HL-60/S4 treated with phorbol 12-myristate 13-acetate at 8.2 ng/mL for 4 days and 3 days (cell line): Measurements from ENCODE around the gene SNU13.
"Not testable (repeated sequence)": the region's sequence is repeated elsewhere in the genome, so short reads cannot be mapped to it uniquely, and the experiment has no call there.

Experiments used
- in situ Hi-C: fragments of 300-500 bp; cut with MboI; formaldehyde crosslinking; loops from 2 replicates; pipeline ENCODE4 v1.15.0; 2022; ENCODE audit warnings: low sequenced_read_pairs

SNU13 gene

DNA sequence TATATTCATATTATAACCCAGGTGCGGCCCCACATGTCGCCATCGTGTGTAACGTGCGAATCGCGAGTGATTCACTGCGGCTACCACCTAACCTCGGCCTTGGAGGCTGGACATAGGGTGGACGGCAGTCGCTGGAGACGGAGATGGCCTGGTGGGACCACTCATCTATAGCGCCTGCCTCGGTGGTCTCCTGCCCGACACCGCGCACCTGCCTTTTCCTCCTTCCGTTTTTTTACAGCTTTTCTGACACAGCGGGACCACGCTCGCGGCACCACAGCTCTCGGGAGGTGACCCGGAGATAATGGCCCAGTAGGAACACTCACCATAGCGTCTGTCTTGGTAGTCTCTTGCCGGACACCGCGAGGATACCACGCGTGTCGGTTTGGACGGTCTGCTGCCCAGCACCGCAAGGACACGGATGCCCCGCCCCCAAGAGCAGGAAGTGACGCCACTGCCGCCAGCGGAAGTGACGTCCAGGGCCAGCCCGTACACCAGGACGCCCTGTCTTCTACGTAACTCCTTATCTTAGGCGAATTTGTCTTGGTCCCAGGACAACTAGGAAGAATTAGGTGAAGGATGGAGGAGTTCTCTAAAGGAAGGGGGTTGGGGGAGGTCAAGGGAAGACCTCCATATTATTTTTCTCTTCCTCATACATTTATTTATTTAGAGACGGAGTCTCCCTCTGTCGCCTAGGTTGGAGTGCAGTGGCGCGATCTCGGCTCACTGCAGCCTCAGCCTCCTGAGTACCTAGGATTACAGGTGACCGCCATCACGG lies 6.4 kb downstream of the SNU13 start:
- in situ Hi-C loops = no loop called here

DNA sequence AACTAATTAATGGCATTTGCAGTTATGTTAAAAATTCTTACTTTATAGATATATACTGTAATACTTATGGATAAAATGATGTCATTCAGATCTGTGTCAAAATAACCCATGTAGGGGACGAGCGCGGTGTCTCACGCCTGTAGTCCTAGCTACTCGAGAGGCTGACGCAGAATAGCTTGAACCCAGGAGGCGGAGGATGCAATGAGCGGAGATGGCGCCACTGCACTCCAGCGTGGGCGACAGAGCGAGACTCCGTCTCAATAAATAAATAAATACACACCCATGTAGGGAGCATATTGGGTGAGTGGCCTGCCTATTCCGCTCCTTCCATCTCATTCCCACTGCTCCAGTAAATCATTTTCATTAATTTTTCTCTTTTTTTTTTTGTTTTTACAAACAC lies 7.1 kb downstream of the SNU13 start:
- in situ Hi-C loops = no loop called here

DNA sequence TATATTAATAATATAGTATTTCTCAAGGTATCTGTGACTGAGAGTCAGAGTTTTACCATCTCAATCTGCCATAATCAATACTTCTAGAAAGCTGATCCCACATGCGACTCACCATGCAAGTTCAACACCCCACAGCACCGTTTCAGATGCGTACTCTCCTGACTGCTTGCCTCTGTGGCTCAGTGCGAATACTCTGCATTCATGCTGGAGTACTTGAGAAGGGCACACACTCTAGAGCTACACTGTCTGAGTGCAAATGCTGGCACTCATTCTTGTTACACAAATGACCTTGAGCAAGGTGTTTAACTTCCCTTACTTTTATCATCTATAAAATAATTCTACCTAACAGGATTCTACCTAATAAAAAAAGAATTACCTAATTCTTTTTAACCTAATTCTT lies 12.5 kb downstream of the SNU13 start:
- in situ Hi-C loops = no loop called here

DNA sequence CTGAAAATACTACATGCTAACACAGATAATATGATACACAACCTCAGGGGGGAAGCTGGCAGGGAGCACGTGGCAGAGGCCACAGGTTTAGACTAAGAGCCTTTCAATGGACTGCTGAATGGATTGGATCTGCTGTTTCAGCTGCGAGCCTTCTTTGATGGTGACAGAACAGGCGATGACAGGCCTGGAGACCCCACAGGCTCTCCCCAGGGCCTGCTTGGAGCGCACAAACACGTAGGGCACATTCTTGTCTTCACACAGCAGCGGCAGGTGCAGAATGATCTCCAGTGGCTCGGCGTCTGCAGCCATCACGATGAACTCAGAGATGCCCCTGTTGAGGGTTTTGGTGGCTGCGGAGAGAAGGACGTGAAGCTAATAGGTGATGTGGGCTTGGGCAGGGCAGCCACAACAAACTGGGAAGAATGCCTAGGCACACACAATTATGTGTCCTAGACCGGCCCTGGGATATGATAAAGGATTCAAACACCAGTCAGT lies 13.8 kb downstream of the SNU13 start:
- in situ Hi-C loops = no loop called here

DNA sequence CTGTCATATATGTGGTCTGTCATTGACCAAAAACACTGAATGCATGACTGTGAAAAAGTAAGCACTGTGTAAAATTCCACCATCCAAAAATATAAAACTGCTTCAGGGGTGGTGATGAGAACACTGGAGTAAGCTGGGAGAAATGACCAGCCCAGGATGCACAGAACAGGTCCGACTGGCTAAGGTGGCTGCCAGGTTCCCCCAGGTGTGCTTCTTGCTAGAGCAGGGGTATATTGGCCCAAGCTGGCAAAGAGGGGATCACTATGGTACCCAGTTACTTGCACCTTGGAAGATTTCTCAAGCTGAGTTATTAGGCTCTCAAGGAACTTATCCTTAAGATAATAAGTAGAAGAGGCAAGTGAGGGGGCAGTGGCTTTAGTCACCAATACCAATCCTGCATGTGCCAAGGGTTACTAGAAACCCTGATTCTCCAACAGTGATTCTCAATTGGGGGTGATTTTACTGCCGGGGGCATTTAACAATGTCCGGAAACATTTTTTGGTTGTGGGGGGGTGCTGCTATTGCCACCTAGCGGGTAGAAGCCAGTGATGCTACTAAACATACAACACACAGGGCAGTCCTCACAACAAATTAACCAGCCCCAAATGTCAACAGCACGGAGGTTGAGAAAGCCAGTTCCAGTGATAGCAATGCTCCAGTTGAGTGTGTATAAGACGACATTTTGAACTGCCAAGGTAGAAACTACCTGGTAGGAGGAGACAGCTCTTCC lies 15.7 kb downstream of the SNU13 start:
- in situ Hi-C loops = no loop called here

DNA sequence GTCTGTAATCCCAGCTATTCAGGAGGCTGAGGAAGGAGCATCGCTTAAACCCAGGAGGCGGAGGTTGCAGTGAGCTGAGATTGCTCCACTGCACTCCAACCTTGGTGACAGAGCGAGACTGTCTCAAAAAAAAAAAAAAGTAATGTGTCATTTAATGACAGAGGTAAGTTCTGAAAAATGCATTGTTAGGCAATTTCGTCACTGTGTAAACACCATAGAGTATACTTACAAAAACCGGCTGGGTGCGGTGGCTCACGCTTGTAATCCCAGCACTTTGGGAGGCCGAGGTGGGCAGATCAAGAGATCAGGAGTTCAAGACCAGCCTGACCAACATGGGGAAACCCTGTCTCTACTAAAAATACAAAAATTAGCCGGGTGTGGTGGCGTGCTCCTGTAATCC lies 16.6 kb downstream of the SNU13 start:
- in situ Hi-C loops = not testable (repeated sequence)

DNA sequence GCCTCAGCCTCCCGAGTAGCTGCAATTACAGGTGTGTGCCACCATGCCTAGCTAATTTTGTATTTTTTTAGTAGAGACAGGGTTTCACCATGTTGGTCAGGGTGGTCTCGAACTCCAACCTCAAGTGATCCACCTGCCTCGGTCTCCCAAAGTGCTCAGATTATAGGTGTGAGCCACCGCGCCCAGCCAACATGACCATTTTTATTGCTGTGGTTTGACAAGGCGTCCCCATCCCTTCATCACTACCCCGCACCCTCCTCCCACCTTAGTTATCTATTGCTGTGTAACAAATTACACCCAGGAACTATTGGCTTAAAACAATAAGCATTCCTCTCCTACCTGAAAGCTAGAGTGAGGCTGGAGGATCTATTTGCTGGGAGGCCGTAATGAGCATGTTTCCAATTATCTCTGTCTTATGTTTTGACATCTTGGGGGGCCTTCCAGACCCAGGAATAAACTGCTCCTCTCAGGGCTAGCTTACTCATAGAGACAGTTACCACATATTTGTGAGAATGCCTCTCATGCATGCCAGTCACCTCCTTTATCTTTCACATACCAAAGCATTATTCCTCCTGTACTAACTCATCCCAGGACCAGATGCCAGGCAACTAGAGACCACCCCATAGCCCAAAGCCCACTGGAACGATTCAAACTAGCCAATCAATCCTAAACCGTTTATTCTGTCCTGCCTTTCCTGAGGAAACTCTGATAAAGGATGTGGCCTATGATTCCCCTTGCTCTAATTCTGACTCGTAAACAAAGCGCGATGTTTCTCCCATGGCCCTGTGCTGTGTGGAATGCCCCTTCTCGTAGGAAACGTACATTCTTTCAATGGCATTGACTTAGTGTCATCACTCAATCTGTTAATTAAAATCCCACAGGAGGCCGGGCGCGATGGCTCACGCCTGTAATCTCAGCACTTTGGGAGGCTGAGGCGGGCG lies 19.4 kb downstream of the SNU13 start:
- in situ Hi-C loops = no loop called here

DNA sequence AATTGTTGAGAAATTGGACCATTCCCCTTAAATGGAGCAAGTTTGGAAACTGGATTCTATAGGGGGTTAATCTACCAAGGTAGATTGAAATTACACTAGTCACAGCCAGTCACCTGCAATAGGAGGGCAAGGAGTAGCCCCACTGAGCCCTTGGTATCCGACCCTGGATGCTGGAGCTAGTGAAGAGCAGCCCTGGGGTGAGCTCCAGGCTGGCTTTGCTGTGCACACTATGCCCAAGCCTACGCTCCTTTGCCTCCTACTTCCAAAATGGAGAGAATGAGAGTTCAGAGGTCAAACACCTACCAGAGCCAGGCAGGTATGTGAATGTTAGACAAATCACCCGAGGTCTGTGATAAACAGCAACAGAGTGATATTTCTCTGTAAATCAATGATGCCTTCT lies 23.7 kb downstream of the SNU13 start:
- in situ Hi-C loops = no loop called here

DNA sequence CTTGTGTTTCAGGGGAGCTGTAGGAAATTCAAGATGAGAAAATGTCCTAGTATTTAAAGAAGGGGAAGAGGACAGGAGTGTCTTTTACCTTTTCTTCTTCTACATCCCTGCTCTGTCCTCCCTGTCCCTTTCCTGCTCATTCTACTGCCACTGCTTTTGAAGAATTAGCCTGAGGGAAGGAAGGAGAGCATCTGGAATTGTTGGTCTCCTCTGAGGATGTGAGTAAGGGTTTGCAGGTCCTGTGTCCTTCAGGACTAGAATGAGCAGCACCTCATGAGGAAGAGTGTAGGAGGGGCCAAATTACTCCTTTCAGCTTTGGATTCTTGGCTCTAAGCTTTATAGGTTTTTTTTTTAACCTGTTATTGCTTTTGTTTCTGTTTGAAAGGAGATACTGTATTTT lies 24.2 kb downstream of the SNU13 start:
- in situ Hi-C loops = no loop called here

DNA sequence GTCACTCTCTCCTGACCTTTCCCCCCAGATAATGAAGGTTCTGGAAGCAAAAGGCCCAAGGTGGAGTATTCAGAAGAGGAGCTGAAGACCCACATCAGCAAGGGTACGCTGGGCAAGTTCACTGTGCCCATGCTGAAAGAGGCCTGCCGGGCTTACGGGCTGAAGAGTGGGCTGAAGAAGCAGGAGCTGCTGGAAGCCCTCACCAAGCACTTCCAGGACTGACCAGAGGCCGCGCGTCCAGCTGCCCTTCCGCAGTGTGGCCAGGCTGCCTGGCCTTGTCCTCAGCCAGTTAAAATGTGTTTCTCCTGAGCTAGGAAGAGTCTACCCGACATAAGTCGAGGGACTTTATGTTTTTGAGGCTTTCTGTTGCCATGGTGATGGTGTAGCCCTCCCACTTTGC lies 25.1 kb downstream of the SNU13 start:
- in situ Hi-C loops = not testable (repeated sequence)

DNA sequence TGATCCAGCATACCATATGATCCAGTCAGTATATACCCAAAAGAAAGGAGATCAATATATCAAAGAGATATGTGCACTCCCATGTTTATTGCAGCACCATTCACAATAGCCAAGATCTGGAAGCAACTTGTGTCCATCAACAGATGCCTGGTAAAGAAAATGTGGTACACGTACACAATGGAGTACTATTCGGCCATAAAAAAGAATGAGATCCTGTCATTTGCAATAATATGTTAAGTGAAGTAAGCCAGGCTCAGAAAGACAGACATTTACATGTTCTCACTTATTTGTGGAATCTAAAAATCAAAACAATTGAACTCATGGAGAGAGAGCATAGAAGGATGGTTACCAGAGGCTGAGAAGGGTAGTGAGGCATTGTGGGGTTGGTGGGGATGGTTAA lies 27.0 kb downstream of the SNU13 start:
- in situ Hi-C loops = no loop called here

DNA sequence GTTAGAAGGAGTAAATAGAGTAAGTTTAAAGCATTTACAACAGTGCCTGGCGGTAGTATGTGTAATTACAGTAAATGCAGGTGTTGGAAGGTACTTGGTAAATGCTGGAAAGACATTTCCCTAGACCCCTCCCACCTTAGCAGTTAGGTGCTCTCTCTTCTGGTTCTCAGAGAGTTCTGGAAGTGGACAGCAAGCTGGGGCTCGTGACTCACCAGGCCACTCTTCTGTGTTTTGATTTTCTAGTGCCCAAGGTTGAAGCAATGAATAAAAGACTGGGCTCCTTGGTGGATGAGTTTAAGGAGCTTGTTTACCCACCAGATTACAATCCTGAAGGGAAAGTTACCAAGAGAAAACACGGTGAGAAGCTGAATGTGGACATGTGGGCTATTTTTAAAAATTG lies 27.6 kb downstream of the SNU13 start:
- in situ Hi-C loops = no loop called here

DNA sequence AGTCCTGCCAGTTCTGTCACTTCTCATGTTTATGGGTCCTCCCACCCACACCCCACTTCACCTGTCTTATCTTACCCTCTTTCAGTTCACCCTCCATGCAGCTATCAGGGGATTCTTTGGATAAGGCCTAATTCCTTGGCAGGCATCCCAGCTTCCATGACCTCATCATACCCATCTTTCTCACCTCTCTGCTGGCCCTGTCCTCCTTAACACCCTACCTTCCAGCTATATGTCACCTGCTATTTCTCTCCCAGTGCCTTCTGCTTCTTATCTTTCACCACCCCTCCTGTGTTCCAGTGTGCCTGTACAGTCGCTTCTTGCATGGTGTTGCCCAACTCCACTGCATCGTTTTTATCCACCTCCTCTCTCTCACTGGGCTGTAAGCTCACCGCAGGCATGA lies 28.3 kb downstream of the SNU13 start:
- in situ Hi-C loops = no loop called here

DNA sequence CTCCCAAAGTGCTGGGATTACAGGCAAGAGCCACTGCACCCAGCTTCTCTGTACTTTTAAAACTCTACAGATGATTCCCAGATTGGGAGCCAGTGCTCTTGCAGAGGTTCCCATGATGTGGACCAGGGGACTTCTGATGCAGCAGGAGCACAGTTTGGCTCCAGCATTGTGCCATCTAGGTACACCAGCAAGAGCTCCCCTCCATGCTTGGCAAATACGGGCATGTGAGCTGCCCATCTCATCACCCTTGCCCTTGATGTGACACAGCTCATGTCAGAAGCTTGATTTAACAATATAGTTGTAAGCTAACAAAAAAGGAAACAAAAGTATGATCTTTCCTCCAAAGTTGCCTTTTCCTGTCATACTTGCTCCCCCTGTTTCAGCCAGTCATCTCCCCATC lies 28.7 kb downstream of the SNU13 start:
- in situ Hi-C loops = no loop called here

DNA sequence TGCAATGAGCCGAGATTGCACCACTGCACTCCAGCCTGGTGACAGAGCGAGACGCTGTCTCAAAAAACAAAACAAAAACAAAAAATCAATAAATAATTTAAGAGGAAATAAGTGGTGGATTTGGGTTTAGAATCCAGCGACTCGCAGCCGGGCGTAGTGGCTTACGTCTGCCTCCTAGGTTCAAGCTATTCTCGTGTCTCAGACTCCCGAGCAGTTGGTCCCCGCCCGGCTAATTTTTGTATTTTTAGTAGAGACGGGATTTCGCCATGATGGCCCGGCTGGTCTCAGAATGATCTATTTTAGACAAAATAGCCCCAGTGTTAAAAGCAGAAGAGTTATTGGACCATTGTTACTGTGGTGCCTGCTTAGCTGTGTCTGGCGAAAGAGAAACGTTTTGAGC lies 29.8 kb downstream of the SNU13 start:
- in situ Hi-C loops = no loop called here

DNA sequence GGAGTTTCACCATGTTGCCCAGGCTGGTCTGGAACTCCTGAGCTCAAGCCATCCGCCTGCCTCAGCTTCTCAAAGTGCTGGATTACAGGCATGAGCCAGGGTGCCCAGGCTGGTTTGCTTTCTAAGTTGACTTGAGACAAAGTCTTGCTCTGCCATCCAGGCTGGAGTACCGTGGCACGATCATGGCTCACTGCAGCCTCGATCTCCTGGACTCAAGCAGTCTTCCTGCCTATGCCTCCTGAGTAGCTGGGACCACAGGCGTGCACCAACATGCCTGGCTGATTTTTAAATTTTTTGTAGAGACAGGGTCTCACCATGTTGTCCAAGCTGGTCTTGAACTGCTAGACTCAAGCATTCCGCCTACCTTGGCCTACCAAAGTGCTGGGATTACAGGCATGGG lies 31.0 kb downstream of the SNU13 start:
- in situ Hi-C loops = no loop called here

DNA sequence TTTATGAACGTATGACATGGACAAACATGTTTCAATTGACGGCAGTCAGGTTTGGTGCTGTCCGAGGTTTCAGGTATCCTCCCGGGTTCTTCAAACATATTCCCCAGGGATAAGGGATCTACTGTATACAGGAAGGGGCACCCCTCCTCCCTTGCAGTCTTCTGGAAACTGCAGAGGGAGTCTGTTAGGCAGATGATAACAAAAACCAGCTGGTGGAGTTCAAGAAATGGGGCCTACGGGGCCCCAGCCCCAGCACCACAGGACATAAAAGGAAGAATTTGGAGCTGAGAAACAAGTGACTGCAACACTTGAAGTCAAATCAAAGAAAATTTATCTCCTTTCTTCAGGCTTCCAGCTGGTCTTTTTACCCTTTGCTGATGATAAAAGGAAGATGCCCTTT lies 32.1 kb downstream of the SNU13 start:
- in situ Hi-C loops = no loop called here

DNA sequence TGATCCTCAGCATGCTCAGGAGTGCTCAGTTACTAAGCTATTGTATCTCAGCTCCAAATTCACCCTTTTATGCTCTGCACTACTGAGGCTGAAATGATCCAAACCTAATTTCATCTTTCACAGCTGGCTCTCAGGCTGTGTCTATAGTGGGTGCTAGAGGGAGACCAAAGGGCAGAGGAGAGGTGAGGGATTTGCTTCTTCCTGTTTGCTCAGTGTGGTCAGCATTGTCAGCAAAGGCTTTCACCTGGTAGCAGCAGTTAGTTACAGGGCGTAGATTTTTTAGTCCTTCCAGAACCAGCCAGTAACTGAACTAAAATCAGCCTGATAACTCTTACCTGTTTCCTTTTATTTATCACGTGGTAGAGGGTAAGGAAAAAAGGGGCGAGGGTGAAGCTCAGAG lies 34.3 kb downstream of the SNU13 start:
- in situ Hi-C loops = no loop called here

DNA sequence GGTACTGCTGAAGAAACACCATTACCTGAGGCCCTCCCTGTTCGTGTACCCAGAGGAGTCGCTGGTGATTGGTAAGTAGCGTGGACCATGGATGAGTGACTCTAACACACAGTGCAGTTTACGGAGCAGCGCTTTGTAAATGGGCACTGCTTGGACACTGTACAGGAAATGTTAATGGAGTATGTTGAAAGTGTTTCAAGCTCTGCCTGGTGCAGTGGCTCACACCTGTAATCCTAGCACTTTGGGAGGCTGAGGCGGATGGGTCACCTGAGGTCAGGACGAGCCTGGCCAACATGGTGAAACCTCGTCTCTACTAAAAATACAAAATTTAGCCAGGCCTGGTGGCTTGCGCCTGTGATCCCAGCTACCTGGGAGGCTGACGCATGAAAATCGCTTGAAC lies 37.8 kb downstream of the SNU13 start:
- in situ Hi-C loops = no loop called here

DNA sequence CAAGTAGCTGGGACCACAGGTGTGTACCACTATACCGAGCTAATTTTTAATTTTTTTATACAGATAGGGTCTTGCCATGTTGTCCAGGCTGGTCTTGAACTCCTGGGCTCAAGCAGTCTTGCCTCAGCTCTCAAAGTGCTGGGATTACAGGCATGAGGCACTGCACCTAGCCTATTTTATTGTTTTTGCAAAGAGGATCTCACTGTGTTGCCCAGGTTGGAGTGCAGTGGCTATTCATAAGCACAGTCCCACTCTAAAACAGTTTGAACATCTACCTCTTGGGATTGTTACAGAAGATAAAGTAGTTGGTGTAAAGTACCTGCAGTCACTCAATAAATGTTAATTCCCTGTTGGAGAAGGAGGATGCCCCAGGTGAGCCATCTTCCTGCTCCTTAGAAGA lies 38.4 kb downstream of the SNU13 start:
- in situ Hi-C loops = no loop called here

DNA sequence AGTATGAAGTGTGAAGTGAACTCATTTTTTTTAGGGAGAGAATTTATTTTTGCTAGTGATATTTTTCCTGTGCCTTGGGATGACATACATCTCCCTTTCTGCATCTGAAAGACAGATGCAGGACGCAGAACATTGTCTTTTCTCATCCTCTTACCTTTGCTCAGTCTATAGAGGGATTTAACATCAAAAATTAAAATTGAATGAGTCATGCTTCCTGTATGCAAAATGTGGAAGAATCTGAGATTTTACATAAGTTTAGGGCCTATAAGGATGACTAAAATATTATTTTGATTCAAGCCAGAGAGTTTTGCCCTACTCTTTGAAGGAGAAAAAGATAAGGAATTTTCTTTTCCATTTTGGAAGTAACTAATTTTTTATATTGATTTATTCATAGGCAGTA lies 40.2 kb downstream of the SNU13 start:
- in situ Hi-C loops = loop anchor here (25.0 kb wide), 1 partner anchor 486 kb away; no protein-coding TSS in a partner anchor
